Rectal smooth muscle tissue (tissue), 1 donor: ENCODE data around the gene LPCAT4.

Experiments used
- H3K27ac ChIP-seq: one replicate; pipeline ENCODE4 v1.7.0; 2013; ENCODE audit warnings: low read depth, low read length, inconsistent platforms
- H3K27me3 ChIP-seq: one replicate; pipeline ENCODE4 v1.7.0; 2013; ENCODE audit warnings: low read length; ENCODE audit not compliant: control insufficient read depth, insufficient read depth
- H3K36me3 ChIP-seq: one replicate; pipeline ENCODE4 v1.7.0; 2013; ENCODE audit warnings: low read length; ENCODE audit not compliant: control insufficient read depth, insufficient read depth
- H3K4me1 ChIP-seq: one replicate; pipeline ENCODE4 v1.7.0; 2013; ENCODE audit warnings: low read length; ENCODE audit not compliant: control insufficient read depth, insufficient read depth
- H3K4me3 ChIP-seq: one replicate; pipeline ENCODE4 v1.7.0; 2013; ENCODE audit warnings: low read length
- H3K9ac ChIP-seq: one replicate; pipeline ENCODE4 v1.7.0; 2013; ENCODE audit warnings: low read length

The LPCAT4 gene

DNA sequence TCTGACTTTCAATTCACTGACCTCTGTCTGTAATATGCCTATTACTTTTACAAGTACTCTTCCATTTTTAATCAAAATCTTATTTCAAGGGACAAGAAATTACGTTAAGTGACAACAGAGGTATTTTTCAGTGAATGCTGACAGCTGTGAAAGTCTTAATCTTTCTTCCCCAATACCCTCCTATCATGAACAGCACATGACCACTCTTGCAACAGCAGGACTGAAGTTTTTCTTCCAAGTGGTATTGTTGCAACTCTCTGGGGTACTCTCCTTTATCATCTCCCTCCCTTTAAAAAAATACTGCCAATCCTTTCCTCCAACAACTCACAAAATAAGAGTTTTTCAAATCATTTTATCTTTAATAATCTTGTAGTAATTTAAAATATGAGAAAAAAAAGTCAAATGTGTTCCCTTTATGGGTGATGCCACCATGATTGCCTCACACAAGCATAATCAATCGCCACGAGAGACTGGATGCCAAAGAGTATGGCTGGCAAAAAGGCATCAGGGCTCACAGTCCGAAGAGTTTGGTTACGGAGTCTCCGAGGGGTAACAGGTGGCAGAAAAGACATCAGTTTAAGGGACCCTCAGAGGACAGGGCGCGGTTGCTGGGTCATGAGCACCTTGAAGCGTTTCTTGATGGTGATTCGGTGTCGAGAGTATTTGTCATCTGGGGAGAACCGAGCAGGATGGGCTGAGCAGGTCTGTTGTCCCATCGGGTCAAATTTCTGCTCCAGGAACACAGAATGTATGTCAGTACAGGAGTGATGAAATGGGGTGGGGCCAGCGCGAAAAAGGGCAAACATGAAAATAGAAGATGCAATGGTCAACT is 25.4 kb downstream of the LPCAT4 start:
- Histone ChIP-seq H3K9ac (no peak overlapping the region), H3K4me1 (peaks cover 3% of the 10 kb centered on the region), H3K36me3 (no peaks in the 10 kb centered on the region), H3K27me3 (no peaks in the 10 kb centered on the region), H3K4me3 (peak overlapping the region; percentile 83), H3K27ac (no peak overlapping the region)

GRCh38 chr15:34339946-34340345 is 27.1 kb downstream of the LPCAT4 start:
- no peak overlapping the region for H3K4me3 ChIP-seq
- no peaks in the 10 kb centered on the region for H3K36me3 ChIP-seq
- no peaks in the 10 kb centered on the region for H3K27me3 ChIP-seq
- H3K9ac ChIP-seq = no peak overlapping the region
- H3K4me1 ChIP-seq = peaks cover 3% of the 10 kb centered on the region
- H3K27ac ChIP-seq = no peak overlapping the region

GRCh38 chr15:34338347-34338746 is 28.6 kb downstream of the LPCAT4 start:
- Histone ChIP-seq H3K27ac (no peak overlapping the region), H3K9ac (no peak overlapping the region)

DNA sequence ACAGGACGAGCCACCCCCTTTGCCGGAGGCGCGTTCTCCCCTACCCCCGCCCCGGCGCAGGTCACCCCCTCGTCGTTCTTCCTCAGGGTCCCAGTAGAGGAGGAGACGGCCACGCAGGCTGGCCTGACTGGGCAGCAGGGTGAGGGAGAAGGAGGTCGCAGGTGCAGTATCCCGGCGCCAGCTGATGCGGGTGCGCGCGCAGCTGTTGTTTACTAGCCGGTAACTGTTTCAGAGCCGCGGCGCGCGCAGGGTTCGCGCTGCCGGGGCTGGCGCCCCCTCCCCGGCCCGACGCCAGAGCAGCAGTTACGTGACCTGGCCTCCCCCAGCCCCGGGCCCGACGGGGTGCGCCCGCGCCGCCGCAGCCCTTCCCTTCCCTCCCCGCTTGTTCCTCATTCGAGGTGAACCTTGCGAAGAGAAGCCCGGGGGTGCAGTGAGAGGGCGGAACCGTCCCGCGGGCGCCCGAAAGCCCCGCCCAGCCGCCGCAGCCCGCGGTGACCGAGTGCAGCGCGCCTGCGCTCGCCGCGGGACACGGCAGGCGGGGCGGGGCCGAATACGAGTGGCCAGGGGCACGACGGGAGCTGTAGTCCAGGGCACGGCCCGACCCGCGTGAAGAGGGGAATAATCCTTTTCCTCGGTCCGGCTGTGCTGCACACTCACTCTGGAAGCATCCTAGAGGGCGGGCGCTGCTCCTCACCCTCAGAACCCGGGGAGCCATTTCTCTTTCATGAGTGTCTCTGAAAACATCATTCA is 29.3 kb downstream of the LPCAT4 start, which contains the start of gene SLC12A6:
Gene SLC12A6, minus strand, starts transcription at position 225 of the 750 bp plus-strand sequence. CDS start 1,101 bp downstream, outside the sequence.
- peaks cover 3% of the 10 kb centered on the region for H3K4me1 ChIP-seq
- H3K4me3 ChIP-seq = peak within 1 kb of the TSS; percentile 75
- H3K27me3 ChIP-seq = no peaks in the 10 kb centered on the region
- peak within 1 kb of the TSS; percentile 85 for H3K27ac ChIP-seq
- peak within 1 kb of the TSS; percentile 51 for H3K9ac ChIP-seq
- H3K36me3 ChIP-seq = no peaks in the 10 kb centered on the region

More at GRCh38 chr15:34338347-34338746, 28.6 kb downstream of the LPCAT4 start:
- no peaks in the 10 kb centered on the region for H3K27me3 ChIP-seq
- H3K4me3 ChIP-seq = peak overlapping the region; percentile 75
- H3K36me3 ChIP-seq = no peaks in the 10 kb centered on the region
- H3K4me1 ChIP-seq = peaks cover 3% of the 10 kb centered on the region

DNA sequence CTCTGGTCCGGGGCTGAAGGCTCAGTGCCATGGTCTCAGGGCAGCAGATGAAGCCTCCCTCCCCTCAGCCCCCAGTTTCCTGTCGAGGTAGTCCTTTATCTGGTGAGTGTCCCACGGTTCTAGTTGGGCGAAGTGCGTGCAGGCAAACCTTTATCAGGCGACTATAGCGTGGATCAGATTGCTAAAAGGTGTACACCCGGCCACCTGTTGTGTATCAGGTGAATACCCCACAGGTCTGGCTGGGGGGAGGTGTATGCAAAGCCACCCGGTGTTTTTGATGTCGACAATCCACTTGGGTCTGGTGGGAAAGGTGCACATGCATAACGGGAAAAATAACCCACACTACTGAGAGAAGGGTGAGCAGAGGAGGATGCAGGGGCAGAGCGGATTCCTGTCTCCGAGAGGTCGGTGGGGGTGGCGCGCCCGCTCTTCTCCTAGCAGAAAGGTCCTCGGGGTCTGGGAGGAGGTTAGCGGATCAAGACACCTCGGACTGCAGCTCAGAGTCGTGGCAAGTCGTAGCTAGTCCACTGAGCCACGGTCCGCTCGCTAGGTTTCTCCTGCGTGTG is 29.9 kb downstream of the LPCAT4 start:
- H3K4me1 ChIP-seq = peaks cover 3% of the 10 kb centered on the region
- H3K27ac ChIP-seq = peak overlapping the region; percentile 85
- no peaks in the 10 kb centered on the region for H3K27me3 ChIP-seq
- H3K9ac ChIP-seq = peak overlapping the region; percentile 51
- peak overlapping the region; percentile 75 for H3K4me3 ChIP-seq
- no peaks in the 10 kb centered on the region for H3K36me3 ChIP-seq

- Histone ChIP-seq H3K4me3 (peak overlapping the region; percentile 75), H3K9ac (no peak overlapping the region), H3K36me3 (no peaks in the 10 kb centered on the region), H3K27me3 (no peaks in the 10 kb centered on the region), H3K27ac (no peak overlapping the region), H3K4me1 (peaks cover 3% of the 10 kb centered on the region)
These were observed 30.6 kb downstream of the LPCAT4 start for GRCh38 chr15:34336231-34336990.

DNA sequence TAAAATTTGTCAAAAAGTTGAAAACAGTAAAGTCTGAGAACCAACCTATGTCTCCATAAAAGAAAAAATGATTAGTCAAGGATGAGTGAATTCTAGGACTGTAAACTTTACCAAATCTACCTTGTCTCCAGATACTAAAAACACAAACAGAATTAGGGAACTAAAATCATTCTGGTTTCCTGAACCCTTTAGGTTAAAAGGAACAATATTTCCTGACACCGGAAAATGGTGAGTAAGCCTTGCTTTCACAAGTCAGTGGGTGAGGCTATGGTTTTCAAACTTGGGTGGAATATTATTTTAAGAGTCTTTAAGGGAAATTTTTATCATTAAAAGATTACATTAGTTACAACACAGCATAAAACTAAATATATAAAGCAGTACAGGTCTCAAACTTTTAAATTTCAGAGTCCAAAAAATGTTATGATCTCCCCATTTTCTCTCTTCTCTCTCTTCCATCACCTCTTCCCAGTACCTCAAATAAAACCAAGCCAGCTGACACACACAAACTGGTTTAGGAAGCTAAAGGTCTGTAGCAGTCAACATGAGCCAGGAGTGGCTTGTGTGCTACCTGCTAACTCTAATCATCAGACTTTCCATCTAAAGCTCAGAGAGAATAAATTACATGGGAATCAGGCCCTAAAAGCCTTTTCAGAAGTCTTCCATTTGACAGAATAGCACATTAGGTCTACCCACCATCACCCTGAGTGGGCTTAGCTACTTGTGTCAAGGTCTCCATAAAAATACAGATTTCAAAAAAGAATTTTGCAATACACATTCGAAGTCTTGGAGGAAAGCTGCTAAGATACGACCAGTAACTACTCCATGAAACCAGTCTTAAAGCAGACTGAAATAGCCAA is 31.6 kb downstream of the LPCAT4 start:
- H3K27ac ChIP-seq = no peak overlapping the region
- H3K4me1 ChIP-seq = peaks cover 3% of the 10 kb centered on the region
- no peaks in the 10 kb centered on the region for H3K27me3 ChIP-seq
- no peak overlapping the region for H3K9ac ChIP-seq
- H3K4me3 ChIP-seq = peak overlapping the region; percentile 33
- no peaks in the 10 kb centered on the region for H3K36me3 ChIP-seq

GRCh38 chr15:34334672-34335071 is 32.3 kb downstream of the LPCAT4 start:
- Histone ChIP-seq H3K9ac (no peak overlapping the region), H3K27ac (no peak overlapping the region), H3K27me3 (no peaks in the 10 kb centered on the region), H3K4me1 (peaks cover 3% of the 10 kb centered on the region), H3K4me3 (no peak overlapping the region), H3K36me3 (no peaks in the 10 kb centered on the region)

DNA sequence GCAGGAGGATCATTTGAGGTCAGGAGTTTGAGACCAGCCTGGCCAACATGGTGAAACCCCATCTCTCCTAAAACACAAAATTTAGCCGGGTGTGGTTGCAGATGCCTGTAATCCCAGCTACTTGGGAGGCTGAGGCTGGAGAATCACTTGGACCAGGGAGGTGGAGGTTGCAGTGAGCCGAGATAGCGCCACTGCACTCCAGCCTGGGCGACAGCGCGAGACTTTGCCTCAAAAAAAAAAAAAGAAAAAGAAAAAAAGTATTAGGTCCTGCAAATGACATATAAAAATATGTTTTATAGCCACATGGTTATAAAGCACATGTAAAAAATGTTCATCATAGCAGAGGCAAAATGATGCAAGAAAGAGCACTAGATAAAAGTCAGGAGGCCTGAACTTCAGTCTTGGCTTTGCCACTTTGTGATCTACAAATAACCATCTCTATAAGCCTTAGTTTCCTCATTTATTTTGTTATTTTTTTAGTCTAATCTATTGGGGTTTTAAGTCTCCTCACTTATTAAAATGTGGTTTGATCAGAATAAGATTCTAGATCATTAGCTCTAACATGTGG is 34.4 kb downstream of the LPCAT4 start:
- no peaks in the 10 kb centered on the region for H3K36me3 ChIP-seq
- no peak overlapping the region for H3K27ac ChIP-seq
- H3K4me1 ChIP-seq = no peaks in the 10 kb centered on the region
- H3K4me3 ChIP-seq = no peak overlapping the region
- H3K9ac ChIP-seq = no peak overlapping the region
- H3K27me3 ChIP-seq = no peaks in the 10 kb centered on the region

DNA sequence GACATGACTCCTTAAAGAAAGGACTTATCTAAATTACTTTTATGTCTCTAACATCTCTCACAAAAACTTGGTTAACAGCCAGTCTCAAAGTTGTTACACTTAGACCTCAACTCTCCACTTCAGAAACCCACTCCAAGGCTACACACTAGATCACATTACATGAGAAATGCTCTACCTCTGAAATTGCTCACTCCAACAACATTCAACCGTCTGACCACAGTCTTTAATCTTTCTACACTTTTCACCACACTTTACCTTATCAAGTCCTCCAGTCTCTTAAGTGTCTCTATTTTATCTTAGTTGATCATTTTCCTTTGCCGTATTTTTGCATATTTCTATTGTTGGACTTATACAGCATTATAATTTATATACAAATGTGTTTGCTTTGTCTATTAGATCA is 35.2 kb downstream of the LPCAT4 start:
- H3K4me3 ChIP-seq = no peak overlapping the region

DNA sequence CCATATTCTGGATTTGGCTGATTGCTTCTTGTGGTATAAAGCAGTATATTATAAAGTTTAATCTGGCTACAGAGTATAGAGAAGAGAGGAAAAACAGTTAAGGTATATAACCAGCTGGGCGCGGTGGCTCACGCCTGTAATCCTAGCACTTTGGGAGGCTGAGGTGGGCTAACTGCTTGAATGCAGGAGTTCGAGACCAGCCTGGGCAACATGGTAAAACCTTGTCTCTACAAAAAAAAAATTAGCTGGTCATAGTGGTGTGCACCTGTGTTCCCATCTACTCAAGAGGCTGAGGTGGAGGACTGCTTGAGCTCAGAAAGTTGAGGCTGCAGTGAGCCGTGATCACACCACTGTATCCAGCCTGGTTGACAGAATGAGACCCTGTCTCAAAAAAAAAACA is 36.7 kb downstream of the LPCAT4 start:
- H3K4me1 ChIP-seq = no peaks in the 10 kb centered on the region
- H3K9ac ChIP-seq = no peak overlapping the region
- H3K36me3 ChIP-seq = no peaks in the 10 kb centered on the region
- H3K27me3 ChIP-seq = no peaks in the 10 kb centered on the region
- H3K4me3 ChIP-seq = no peak overlapping the region
- H3K27ac ChIP-seq = no peak overlapping the region

More for the DNA sequence above, 35.2 kb downstream of the LPCAT4 start:
- no peaks in the 10 kb centered on the region for H3K36me3 ChIP-seq
- no peak overlapping the region for H3K27ac ChIP-seq
- H3K27me3 ChIP-seq = no peaks in the 10 kb centered on the region
- H3K9ac ChIP-seq = no peak overlapping the region
- H3K4me1 ChIP-seq = no peaks in the 10 kb centered on the region
